IMR-90 (cell line): ENCODE results near the gene HMHB1. TPM values are rescaled to one million over a fixed set of nuclear protein-coding genes. Genes with fewer than 3 reads are reported as not detected.

Experiments
- ATAC-seq: fragments of 200-7000 bp; cut with Tn5 transposase; 2 replicates; pipeline ENCODE4 v1.9.1; 2020; ENCODE audit warnings: low read depth, mild to moderate bottlenecking, moderate library complexity
- BruUV-seq: library from RNA; stranded (reverse); fragments of 400-500 nt; replicated peaks from 2 replicates; lab custom pipeline; 2021; lab: Mats Ljungman, UMichigan
- CTCF ChIA-PET: fragments of 300-600 bp; formaldehyde crosslinking; extraction: SDS; loops from one replicate; lab custom pipeline; 2021; ENCODE audit warnings: antibody characterized with exemption; lab: Yijun Ruan, JAX
- POLR2A ChIA-PET: fragments of 300-600 bp; sonication (Branson Sonifier 250); formaldehyde crosslinking; loops from one replicate; lab custom pipeline; 2022; ENCODE audit warnings: antibody characterized with exemption; ENCODE audit not compliant: unreplicated experiment; lab: Charles Lee
- DNase-seq: peaks from one replicate; pipeline ENCODE4 v3.0.0; 2013
- H2AFZ ChIP-seq: replicated peaks from 2 replicates; pipeline ENCODE3; 2013; ENCODE audit warnings: low read length, mild to moderate bottlenecking; ENCODE audit not compliant: poor library complexity
- H2AK5ac ChIP-seq: 2 replicates; pipeline ENCODE4 v1.6.1; 2013; ENCODE audit warnings: low read depth, low read length, inconsistent platforms
- H2AK9ac ChIP-seq: replicated peaks from 2 replicates; pipeline ENCODE3; 2013; ENCODE audit warnings: mild to moderate bottlenecking, low read depth, low read length, moderate library complexity; ENCODE audit not compliant: poor library complexity
- H2BK120ac ChIP-seq: 2 replicates; pipeline ENCODE4 v1.6.1; 2013; ENCODE audit warnings: low read depth, low read length, inconsistent platforms
- H2BK15ac ChIP-seq: 3 replicates; pipeline ENCODE4 v1.6.1; 2013; ENCODE audit warnings: low read depth, low read length, inconsistent platforms
- H2BK20ac ChIP-seq: 2 replicates; pipeline ENCODE4 v1.6.1; 2013; ENCODE audit warnings: low read depth, mild to moderate bottlenecking, inconsistent platforms, low read length, moderate library complexity
- H2BK5ac ChIP-seq: 2 replicates; pipeline ENCODE4 v1.6.1; 2013; ENCODE audit warnings: mild to moderate bottlenecking, low read depth, low read length, inconsistent platforms; ENCODE audit not compliant: poor library complexity, severe bottlenecking
- H3K14ac ChIP-seq: replicated peaks from 2 replicates; pipeline ENCODE4 v1.6.1; 2013; ENCODE audit warnings: low read depth, low read length, inconsistent platforms
- H3K18ac ChIP-seq: 2 replicates; pipeline ENCODE4 v1.6.1; 2013; ENCODE audit warnings: low read depth, low read length, control low read depth
- H3K23ac ChIP-seq: 2 replicates; pipeline ENCODE4 v1.6.1; 2013; ENCODE audit warnings: low read depth, low read length, inconsistent platforms
- H3K27ac ChIP-seq: 2 replicates; pipeline ENCODE4 v1.5.1; 2013; ENCODE audit warnings: mild to moderate bottlenecking, control low read depth, low read length; ENCODE audit not compliant: insufficient read depth
- H3K27me3 ChIP-seq: 2 replicates; pipeline ENCODE4 v1.6.1; 2013; ENCODE audit warnings: low read length; ENCODE audit not compliant: control insufficient read depth, insufficient read depth
- H3K36me3 ChIP-seq: 2 replicates; pipeline ENCODE4 v1.6.1; 2013; ENCODE audit warnings: low read length, mixed read lengths; ENCODE audit not compliant: control insufficient read depth, insufficient read depth
- H3K4ac ChIP-seq: 2 replicates; pipeline ENCODE4 v1.6.1; 2013; ENCODE audit warnings: low read depth, low read length, inconsistent platforms
- H3K4me1 ChIP-seq: 2 replicates; pipeline ENCODE4 v1.6.1; 2013; ENCODE audit warnings: low read length, mixed read lengths; ENCODE audit not compliant: control insufficient read depth, insufficient read depth
- H3K4me2 ChIP-seq: 2 replicates; pipeline ENCODE4 v1.6.1; 2013; ENCODE audit warnings: low read depth, mild to moderate bottlenecking, control low read depth, low read length, moderate library complexity
- H3K4me3 ChIP-seq: 2 replicates; pipeline ENCODE4 v1.5.1; 2013; ENCODE audit warnings: low read depth, mild to moderate bottlenecking, control low read depth, low read length, moderate library complexity; ENCODE audit not compliant: insufficient read depth
- H3K56ac ChIP-seq: 2 replicates; pipeline ENCODE4 v1.6.1; 2013; ENCODE audit warnings: low read length, inconsistent platforms; ENCODE audit not compliant: insufficient read depth; ENCODE audit errors: extremely low read depth
- H3K79me1 ChIP-seq, 2 experiments: 2 replicates each; pipeline ENCODE4 v1.6.1; 2013; ENCODE audit warnings: low read length in 2 of 2, inconsistent platforms in 1 of 2, low read depth in 1 of 2
- H3K9ac ChIP-seq: 2 replicates; pipeline ENCODE4 v1.6.1; 2013; ENCODE audit warnings: low read depth, low read length, control low read depth
- H3K9me1 ChIP-seq: 2 replicates; pipeline ENCODE4 v1.6.1; 2013; ENCODE audit warnings: low read length, inconsistent platforms; ENCODE audit not compliant: insufficient read depth
- H3K9me3 ChIP-seq: 2 replicates; pipeline ENCODE4 v1.6.1; 2013; ENCODE audit warnings: low read length; ENCODE audit not compliant: control insufficient read depth, insufficient read depth
- H4K20me1 ChIP-seq: 2 replicates; pipeline ENCODE4 v1.6.1; 2013; ENCODE audit warnings: low read length, inconsistent platforms; ENCODE audit not compliant: insufficient read depth
- H4K5ac ChIP-seq: 2 replicates; pipeline ENCODE4 v1.6.1; 2013; ENCODE audit warnings: mild to moderate bottlenecking, low read depth, low read length, control low read depth
- H4K8ac ChIP-seq, 2 experiments: 2 replicates each; pipeline ENCODE4 v1.6.1; 2013; ENCODE audit warnings: low read depth in 2 of 2, low read length in 2 of 2, control low read depth in 1 of 2, inconsistent platforms in 1 of 2
- H4K91ac ChIP-seq: 2 replicates; pipeline ENCODE4 v1.6.1; 2013; ENCODE audit warnings: low read depth, low read length, inconsistent platforms; ENCODE audit not compliant: insufficient read depth
- BHLHE40 ChIP-seq: fragments of 150-350 bp; IDR thresholded peaks from 2 replicates; pipeline ENCODE4 v1.6.1; 2016; ENCODE audit warnings: mild to moderate bottlenecking, low read depth, low read length
- CEBPB ChIP-seq: IDR thresholded peaks from 2 replicates; pipeline ENCODE4 v1.6.1; 2012; ENCODE audit warnings: low read depth, low read length, improper control_type of control experiment
- CHD1 ChIP-seq: IDR thresholded peaks from 2 replicates; pipeline ENCODE4 v1.6.1; 2012; ENCODE audit warnings: low read depth, low read length, improper control_type of control experiment
- FOS ChIP-seq: fragments of 150-350 bp; IDR thresholded peaks from 2 replicates; pipeline ENCODE4 v1.6.1; 2016; ENCODE audit warnings: low read depth, low read length
- MAZ ChIP-seq: IDR thresholded peaks from 2 replicates; pipeline ENCODE4 v1.6.1; 2012; ENCODE audit warnings: low read depth, mild to moderate bottlenecking, low read length, improper control_type of control experiment, moderate library complexity, borderline replicate concordance
- MXI1 ChIP-seq: IDR thresholded peaks from 2 replicates; pipeline ENCODE4 v1.6.1; 2012; ENCODE audit warnings: low read depth, mild to moderate bottlenecking, low read length, moderate library complexity, borderline replicate concordance
- NFE2L2 ChIP-seq: fragments of 150-350 bp; IDR thresholded peaks from 2 replicates; pipeline ENCODE4 v1.6.1; 2016; ENCODE audit warnings: low read depth, mild to moderate bottlenecking, low read length
- RAD21 ChIP-seq: IDR thresholded peaks from 2 replicates; pipeline ENCODE4 v1.6.1; 2012; ENCODE audit warnings: low read length, improper control_type of control experiment
- RCOR1 ChIP-seq: IDR thresholded peaks from 2 replicates; pipeline ENCODE4 v1.6.1; 2012; ENCODE audit warnings: mild to moderate bottlenecking, low read length, improper control_type of control experiment; ENCODE audit not compliant: insufficient replicate concordance
- WGBS, 2 experiments: methylation state at CpG; one replicate each; pipeline versions ENCODE4 v1.1.5 to v1.1.7; 2013; ENCODE audit warnings: missing lambda C conversion rate in 2 of 2; ENCODE audit not compliant: insufficient read length in 1 of 2; ENCODE audit errors: extremely low coverage in 2 of 2; 5-methylcytosine and 5-hydroxymethylcytosine counted together
- dilution Hi-C: fragments of 300-500 bp; cut with HindIII; formaldehyde crosslinking; loops from one replicate; pipeline ENCODE4 v1.14.3; 2018; ENCODE audit warnings: low sequenced_read_pairs; ENCODE audit not compliant: unreplicated experiment
- in situ Hi-C: fragments of 300-500 bp; cut with MboI; formaldehyde crosslinking; loops from 3 replicates; pipeline ENCODE4 v1.14.3; 2019; ENCODE audit warnings: low sequenced_read_pairs, inconsistent platforms, mixed read lengths
- intact Hi-C: fragments of 100-400 bp; cut with micrococcal nuclease; formaldehyde crosslinking; loops from 2 replicates; pipeline ENCODE4 v1.10.0; 2022
- polyA plus RNA-seq, 3 experiments: library from polyadenylated mRNA; depleted of rRNA; stranded (reverse); fragments of >200 nt; gene quantifications; 2 replicates each; pipeline ENCODE4 v1.2.3, GENCODE V29; 2012; ENCODE audit warnings: low replicate concordance in 1 of 3
- total RNA-seq: library from RNA; depleted of rRNA; stranded (reverse); fragments of >200 nt; gene quantifications from 2 replicates; pipeline ENCODE4 v1.2.3, GENCODE V29; 2012
- TF ChIP-seq, protein P1 (sequence below): fragments of 150-350 bp; IDR thresholded peaks from 2 replicates; pipeline ENCODE4 v1.6.1; 2017; ENCODE audit warnings: mild to moderate bottlenecking, antibody characterized with exemption, low read length, low read depth

The HMHB1 gene
- total and polyA plus RNA-seq, 2 of the 4 experiments (the other 2 are of a cell fraction): not detected

DNA sequence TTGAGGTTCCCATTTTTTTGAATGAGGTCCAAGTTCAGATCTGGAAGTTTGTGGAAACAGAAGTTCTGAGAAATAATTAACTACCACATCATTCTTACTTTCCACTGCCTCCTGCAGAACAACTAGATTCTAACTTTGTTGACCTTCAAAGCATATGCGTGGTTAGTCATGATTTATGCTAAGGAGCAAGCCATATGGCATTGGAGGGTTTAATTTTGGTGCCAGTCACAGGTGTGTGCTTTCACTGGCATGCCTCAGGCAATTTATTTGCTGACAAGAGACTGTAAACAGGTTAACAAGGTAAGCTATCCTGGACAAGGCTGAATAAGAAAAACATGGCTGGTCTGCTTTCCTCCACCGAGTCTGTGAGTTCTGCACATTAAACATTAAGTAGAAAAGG, 31.5 kb downstream of the HMHB1 start:
- no peak overlapping the region for H2AK5ac ChIP-seq
- H2AK9ac ChIP-seq: no peak overlapping the region
- no peak overlapping the region for H3K4me3 ChIP-seq
- no peak overlapping the region for H2BK20ac ChIP-seq
- BruUV-seq: no TSS peak
- WGBS, 2 experiments: no CpG with 5 or more reads among the region's 2 CpGs
- H3K9me1 ChIP-seq: peaks cover 3% of the 10 kb centered on the region; the same call in 1 of the 2 replicates
- no peak overlapping the region for H2BK120ac ChIP-seq
- H4K8ac ChIP-seq: no peak overlapping the region
- dilution Hi-C loops: no loop called here
- no peaks in the 10 kb centered on the region for H4K20me1 ChIP-seq
- no peak overlapping the region for H4K5ac ChIP-seq
- no peaks in the 10 kb centered on the region for H3K79me1 ChIP-seq
- no peak for DNase-seq
- no peak overlapping the region for H3K9ac ChIP-seq
- POLR2A ChIA-PET: no interaction called here
- intact Hi-C loops: no loop called here
- no peak overlapping the region for H2AFZ ChIP-seq
- H3K4me1 ChIP-seq: no peaks in the 10 kb centered on the region; the same call in 1 of the 2 replicates
- no peak overlapping the region for H3K56ac ChIP-seq
- TF ChIP-seq CEBPB: no peak
- TF ChIP-seq BHLHE40: no peak
- TF ChIP-seq RAD21: no peak
- TF ChIP-seq NFE2L2: no peak
- TF ChIP-seq FOS: no peak
- no peak for TF ChIP-seq MXI1
- no peak for TF ChIP-seq MAZ
- TF ChIP-seq, protein P1, sequence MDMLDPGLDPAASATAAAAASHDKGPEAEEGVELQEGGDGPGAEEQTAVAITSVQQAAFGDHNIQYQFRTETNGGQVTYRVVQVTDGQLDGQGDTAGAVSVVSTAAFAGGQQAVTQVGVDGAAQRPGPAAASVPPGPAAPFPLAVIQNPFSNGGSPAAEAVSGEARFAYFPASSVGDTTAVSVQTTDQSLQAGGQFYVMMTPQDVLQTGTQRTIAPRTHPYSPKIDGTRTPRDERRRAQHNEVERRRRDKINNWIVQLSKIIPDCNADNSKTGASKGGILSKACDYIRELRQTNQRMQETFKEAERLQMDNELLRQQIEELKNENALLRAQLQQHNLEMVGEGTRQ: no peak
- no peak for TF ChIP-seq RCOR1
- TF ChIP-seq CHD1: no peak
- no peaks in the 10 kb centered on the region for H3K27me3 ChIP-seq
- ATAC-seq: no peak
- H3K4me2 ChIP-seq: no peak overlapping the region
- CTCF ChIA-PET: no interaction called here
- H2BK5ac ChIP-seq: no peak overlapping the region
- no peak overlapping the region for H3K23ac ChIP-seq
- H4K91ac ChIP-seq: no peak overlapping the region
- no peak overlapping the region for H3K4ac ChIP-seq
- no peaks in the 10 kb centered on the region for H3K36me3 ChIP-seq
- no peak overlapping the region for H3K27ac ChIP-seq
- H2BK15ac ChIP-seq: no peak overlapping the region
- H3K14ac ChIP-seq: 0 out of 2 replicates have a peak overlapping the region, but pooled peaks have one; percentile 45
- no peak overlapping the region for H3K18ac ChIP-seq
- in situ Hi-C loops: no loop called here
- H3K9me3 ChIP-seq: no peaks in the 10 kb centered on the region
